SK-N-MC (cell line): ENCODE measurements around the gene GFOD2.

Experiments
- EZH2 ChIP-seq: fragments of 200-600 bp; sonication (generic); IDR thresholded peaks from one replicate; pipeline ENCODE4 v1.6.1; 2017; ENCODE audit warnings: antibody characterized with exemption
- POLR2AphosphoS5 ChIP-seq: IDR thresholded peaks from 2 replicates; pipeline ENCODE4 v1.6.1; 2012; ENCODE audit warnings: mild to moderate bottlenecking, low read depth, low read length, borderline replicate concordance

DNA sequence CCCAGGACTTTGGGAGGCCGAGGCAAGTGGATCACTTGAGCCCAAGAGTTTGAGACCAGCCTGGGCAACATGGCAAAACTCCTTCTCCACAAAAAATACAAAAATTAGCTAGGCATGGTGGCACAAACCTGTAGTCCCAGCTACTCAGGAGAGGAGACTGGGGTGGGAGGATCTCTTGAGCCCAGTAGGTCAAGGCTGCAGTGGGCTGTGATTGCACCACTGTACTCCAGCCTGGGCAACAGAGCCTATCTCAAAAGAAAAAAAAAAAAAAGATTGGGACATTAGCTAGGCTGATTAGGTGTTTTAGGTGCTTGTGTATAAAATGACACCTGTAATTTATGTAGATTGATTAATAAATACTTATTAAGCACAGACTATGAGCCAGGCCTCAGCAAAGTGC is 10.1 kb downstream of the GFOD2 start:
- TF ChIP-seq POLR2AphosphoS5 = no peak
- no peak for TF ChIP-seq EZH2
